NB4 (cell line): ENCODE results near the gene NOL9.

Experiments used
- MYC ChIP-seq: IDR thresholded peaks from 2 replicates; pipeline ENCODE4 v1.6.1; 2011; ENCODE audit warnings: low read depth, low read length
- POLR2A ChIP-seq: IDR thresholded peaks from 2 replicates; pipeline ENCODE4 v1.6.1; 2011; ENCODE audit warnings: mild to moderate bottlenecking; ENCODE audit not compliant: insufficient read length; ENCODE audit errors: extremely low read depth
- TF ChIP-seq, protein P1 (sequence below): IDR thresholded peaks from one replicate; pipeline ENCODE4 v1.5.1; 2012; ENCODE audit warnings: low read depth, low read length
- TF ChIP-seq, protein P2 (sequence below): IDR thresholded peaks from 2 replicates; pipeline ENCODE4 v1.6.1; 2011; ENCODE audit warnings: low read depth, low read length

DNA sequence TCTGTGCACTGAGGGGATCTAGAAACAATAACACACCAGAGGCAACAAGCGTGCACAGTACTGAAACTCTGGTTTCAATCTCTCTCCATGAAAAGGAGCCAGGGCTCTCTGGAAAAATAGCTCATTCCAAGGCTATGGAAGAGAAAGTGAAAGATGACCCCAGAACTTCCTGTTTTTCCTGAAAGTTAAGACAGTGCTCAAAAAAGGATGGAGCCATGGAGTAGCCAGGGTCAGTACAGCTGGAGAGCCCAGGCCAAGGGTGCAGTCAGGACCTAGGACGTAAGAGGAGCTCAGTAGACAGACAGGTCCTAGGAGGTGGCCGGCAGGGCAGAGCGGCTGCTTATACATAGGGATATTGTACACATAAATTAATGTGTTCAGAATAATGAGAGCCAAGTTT is 19.1 kb downstream of the NOL9 start:
- no peak for TF ChIP-seq POLR2A
- TF ChIP-seq, protein P1, sequence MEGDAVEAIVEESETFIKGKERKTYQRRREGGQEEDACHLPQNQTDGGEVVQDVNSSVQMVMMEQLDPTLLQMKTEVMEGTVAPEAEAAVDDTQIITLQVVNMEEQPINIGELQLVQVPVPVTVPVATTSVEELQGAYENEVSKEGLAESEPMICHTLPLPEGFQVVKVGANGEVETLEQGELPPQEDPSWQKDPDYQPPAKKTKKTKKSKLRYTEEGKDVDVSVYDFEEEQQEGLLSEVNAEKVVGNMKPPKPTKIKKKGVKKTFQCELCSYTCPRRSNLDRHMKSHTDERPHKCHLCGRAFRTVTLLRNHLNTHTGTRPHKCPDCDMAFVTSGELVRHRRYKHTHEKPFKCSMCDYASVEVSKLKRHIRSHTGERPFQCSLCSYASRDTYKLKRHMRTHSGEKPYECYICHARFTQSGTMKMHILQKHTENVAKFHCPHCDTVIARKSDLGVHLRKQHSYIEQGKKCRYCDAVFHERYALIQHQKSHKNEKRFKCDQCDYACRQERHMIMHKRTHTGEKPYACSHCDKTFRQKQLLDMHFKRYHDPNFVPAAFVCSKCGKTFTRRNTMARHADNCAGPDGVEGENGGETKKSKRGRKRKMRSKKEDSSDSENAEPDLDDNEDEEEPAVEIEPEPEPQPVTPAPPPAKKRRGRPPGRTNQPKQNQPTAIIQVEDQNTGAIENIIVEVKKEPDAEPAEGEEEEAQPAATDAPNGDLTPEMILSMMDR: no peak
- TF ChIP-seq, protein P2, sequence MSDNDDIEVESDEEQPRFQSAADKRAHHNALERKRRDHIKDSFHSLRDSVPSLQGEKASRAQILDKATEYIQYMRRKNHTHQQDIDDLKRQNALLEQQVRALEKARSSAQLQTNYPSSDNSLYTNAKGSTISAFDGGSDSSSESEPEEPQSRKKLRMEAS: no peak
- no peak for TF ChIP-seq MYC
